ENCODE data around the gene PPT2. TPM values are rescaled to one million over a fixed set of nuclear protein-coding genes. Genes with fewer than 3 reads are reported as not detected.
A peak's percentile ranks its signal among the peaks of the same experiment; 100 is the strongest.

PPT2 gene
- total RNA-seq, 2 donors from 2014 or later: 51.1 to 65.3 TPM

DNA sequence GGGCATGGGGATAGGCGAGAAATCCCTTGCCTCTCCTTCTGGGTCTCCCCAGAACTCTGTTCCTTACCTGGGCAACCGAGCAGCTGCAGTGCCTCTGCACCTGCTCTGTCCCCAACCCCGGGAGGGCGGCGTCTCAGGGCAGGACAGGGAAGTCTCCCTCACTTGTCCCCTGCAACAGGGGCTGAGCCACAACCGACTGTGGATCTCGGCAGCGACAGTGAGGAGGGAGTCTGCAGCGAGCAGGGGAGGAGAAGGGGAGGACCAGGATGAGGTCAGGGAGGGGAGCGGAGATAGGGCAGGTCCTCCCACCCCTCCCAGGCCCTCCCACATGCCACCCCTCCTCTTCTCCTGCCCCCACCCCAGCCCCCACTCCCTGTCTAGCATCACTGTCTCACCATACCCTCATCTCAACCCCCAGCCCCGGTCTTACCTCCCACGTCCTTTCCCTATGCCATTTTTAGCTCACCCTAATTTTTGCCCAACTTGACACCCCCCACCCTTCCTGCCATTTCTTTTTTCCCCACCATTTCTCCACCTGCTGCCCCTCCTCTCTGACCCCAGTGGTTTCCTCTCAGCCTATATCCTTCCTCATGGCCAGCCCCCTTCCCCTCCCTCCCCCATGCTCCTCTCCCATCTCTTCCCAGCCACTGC is 44.7 kb upstream of the PPT2 start, which contains the start of gene TNXB:
TNXB (minus strand) TSS at position 225 of the 651 bp plus-strand sequence. CDS start 11,140 bp downstream, outside the sequence.
- Mint-ChIP-seq H3K4me1 (peaks cover 16% of the 10 kb centered on the region), H3K9me3 (no peaks in the 10 kb centered on the region), H3K36me3 (ENCODE audit: low read depth) (no peaks in the 10 kb centered on the region), H3K4me3 (no peak within 1 kb of the TSS), H3K27me3 (ENCODE audit: insufficient read depth) (peaks cover 43% of the 10 kb centered on the region), H3K27ac (peak within 1 kb of the TSS; percentile 69)
- H3K4me3 ChIP-seq (ENCODE audit: low read length): no peak within 1 kb of the TSS
- H3K27ac ChIP-seq (ENCODE audit: low read depth, low read length): no peak within 1 kb of the TSS
- no peaks in the 10 kb centered on the region for H3K36me3 ChIP-seq (ENCODE audit: control insufficient read depth, insufficient read depth, low read length)
- peaks cover 9% of the 10 kb centered on the region for H3K4me1 ChIP-seq (ENCODE audit: control insufficient read depth, insufficient read depth, low read length)
- H3K9me3 ChIP-seq (ENCODE audit: control insufficient read depth, low read length): no peaks in the 10 kb centered on the region
- peaks cover 27% of the 10 kb centered on the region for H3K27me3 ChIP-seq (ENCODE audit: control insufficient read depth, insufficient read depth, low read length, poor library complexity, severe bottlenecking)
- DNase-seq: no peak
- WGBS, 2 experiments (ENCODE audit: insufficient coverage in 1 of 2, insufficient read length in 1 of 2): 20 to 42% methylated on average over 1 to 10 of the region's 12 CpGs
- H3K9ac ChIP-seq (ENCODE audit: extremely low read depth, low read length, poor library complexity, severe bottlenecking): no peak within 1 kb of the TSS
- TF ChIP-seq, protein P1, sequence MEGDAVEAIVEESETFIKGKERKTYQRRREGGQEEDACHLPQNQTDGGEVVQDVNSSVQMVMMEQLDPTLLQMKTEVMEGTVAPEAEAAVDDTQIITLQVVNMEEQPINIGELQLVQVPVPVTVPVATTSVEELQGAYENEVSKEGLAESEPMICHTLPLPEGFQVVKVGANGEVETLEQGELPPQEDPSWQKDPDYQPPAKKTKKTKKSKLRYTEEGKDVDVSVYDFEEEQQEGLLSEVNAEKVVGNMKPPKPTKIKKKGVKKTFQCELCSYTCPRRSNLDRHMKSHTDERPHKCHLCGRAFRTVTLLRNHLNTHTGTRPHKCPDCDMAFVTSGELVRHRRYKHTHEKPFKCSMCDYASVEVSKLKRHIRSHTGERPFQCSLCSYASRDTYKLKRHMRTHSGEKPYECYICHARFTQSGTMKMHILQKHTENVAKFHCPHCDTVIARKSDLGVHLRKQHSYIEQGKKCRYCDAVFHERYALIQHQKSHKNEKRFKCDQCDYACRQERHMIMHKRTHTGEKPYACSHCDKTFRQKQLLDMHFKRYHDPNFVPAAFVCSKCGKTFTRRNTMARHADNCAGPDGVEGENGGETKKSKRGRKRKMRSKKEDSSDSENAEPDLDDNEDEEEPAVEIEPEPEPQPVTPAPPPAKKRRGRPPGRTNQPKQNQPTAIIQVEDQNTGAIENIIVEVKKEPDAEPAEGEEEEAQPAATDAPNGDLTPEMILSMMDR (conservative IDR thresholded peaks at IDR 0.05): no peak

DNA sequence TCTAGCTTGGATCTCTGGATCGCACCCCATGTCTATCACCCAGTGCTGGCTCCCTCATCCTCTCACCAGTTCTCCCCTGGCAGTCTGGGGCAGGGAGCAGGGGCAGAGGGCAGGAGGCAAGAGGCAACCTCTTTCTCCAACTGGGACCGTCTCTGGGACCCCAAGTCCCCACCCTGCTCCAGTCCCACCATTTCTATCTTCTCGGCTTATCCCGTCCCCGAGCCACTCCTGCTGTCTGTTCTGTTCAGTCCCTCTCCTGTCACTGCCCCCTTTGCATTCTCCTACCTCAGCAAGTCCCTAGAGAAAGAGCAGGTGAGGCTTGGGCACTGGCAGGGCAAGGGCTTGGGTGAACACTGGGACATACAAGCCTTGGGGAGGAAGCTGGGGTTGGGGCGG is 44.2 kb upstream of the PPT2 start:
- Mint-ChIP-seq H3K27ac (no peak overlapping the region), H3K9me3 (no peaks in the 10 kb centered on the region), H3K27me3 (ENCODE audit: insufficient read depth) (peaks cover 39% of the 10 kb centered on the region), H3K36me3 (ENCODE audit: low read depth) (peaks cover 2% of the 10 kb centered on the region), H3K4me3 (no peak overlapping the region), H3K4me1 (peaks cover 16% of the 10 kb centered on the region)
- H3K9me3 ChIP-seq (ENCODE audit: control insufficient read depth, low read length): no peaks in the 10 kb centered on the region
- WGBS, 2 experiments (ENCODE audit: insufficient coverage in 1 of 2, insufficient read length in 1 of 2): 73 to 100% methylated on average over 2 to 6 of the region's 6 CpGs
- H3K27ac ChIP-seq (ENCODE audit: low read depth, low read length): no peak overlapping the region
- H3K9ac ChIP-seq (ENCODE audit: extremely low read depth, low read length, poor library complexity, severe bottlenecking): no peak overlapping the region
- no peak for DNase-seq
- TF ChIP-seq, protein P1 (conservative IDR thresholded peaks at IDR 0.05): no peak
- H3K4me3 ChIP-seq (ENCODE audit: low read length): no peak overlapping the region
- H3K36me3 ChIP-seq (ENCODE audit: control insufficient read depth, insufficient read depth, low read length): peaks cover 2% of the 10 kb centered on the region
- peaks cover 27% of the 10 kb centered on the region for H3K27me3 ChIP-seq (ENCODE audit: control insufficient read depth, insufficient read depth, low read length, poor library complexity, severe bottlenecking)
- H3K4me1 ChIP-seq (ENCODE audit: control insufficient read depth, insufficient read depth, low read length): peaks cover 9% of the 10 kb centered on the region

DNA sequence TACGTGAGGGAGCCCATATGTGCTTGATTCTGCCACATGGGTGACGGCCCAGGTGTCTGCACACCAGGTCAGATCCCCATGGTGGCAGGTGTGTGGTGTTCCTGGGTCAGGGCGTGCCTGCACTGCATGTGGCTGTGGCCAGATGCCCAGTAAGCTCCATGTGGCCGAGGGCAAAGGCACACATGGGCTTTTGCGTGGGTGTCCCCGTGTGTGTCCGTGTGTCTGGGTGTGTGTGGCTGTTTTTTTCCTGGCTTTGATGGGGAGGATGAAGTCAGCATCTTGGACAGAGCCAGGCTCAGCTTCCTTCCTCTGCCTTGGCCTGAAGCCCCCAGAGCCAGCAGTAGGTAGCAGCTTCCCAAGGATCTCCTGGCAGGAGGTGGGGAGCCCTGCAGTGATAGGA is 43.3 kb upstream of the PPT2 start:
- WGBS, 2 experiments (ENCODE audit: insufficient coverage in 1 of 2, insufficient read length in 1 of 2): 87 to 96% methylated on average over 3 to 7 of the region's 7 CpGs

More for the DNA sequence above, 43.3 kb upstream of the PPT2 start:
- Histone ChIP-seq H3K9ac (ENCODE audit: extremely low read depth, low read length, poor library complexity, severe bottlenecking) (no peak overlapping the region), H3K27ac (ENCODE audit: low read depth, low read length) (no peak overlapping the region), H3K36me3 (ENCODE audit: control insufficient read depth, insufficient read depth, low read length) (peaks cover 7% of the 10 kb centered on the region), H3K4me3 (ENCODE audit: low read length) (no peak overlapping the region), H3K9me3 (ENCODE audit: control insufficient read depth, low read length) (no peaks in the 10 kb centered on the region), H3K27me3 (ENCODE audit: control insufficient read depth, insufficient read depth, low read length, poor library complexity, severe bottlenecking) (peaks cover 27% of the 10 kb centered on the region), H3K4me1 (ENCODE audit: control insufficient read depth, insufficient read depth, low read length) (peaks cover 9% of the 10 kb centered on the region)
- Mint-ChIP-seq H3K4me3 (no peak overlapping the region), H3K4me1 (peaks cover 16% of the 10 kb centered on the region), H3K27me3 (ENCODE audit: insufficient read depth) (peaks cover 34% of the 10 kb centered on the region), H3K27ac (no peak overlapping the region), H3K36me3 (ENCODE audit: low read depth) (peaks cover 10% of the 10 kb centered on the region), H3K9me3 (no peaks in the 10 kb centered on the region)
- TF ChIP-seq, protein P1 (conservative IDR thresholded peaks at IDR 0.05): no peak
- DNase-seq: no peak
